ENCODE data around the gene GSK3B. TPM values are rescaled to one million over a fixed set of nuclear protein-coding genes. Genes with fewer than 3 reads are reported as not detected.

The GSK3B gene
- total RNA-seq, 1 donor from 2014 or later = 20.6 TPM

DNA sequence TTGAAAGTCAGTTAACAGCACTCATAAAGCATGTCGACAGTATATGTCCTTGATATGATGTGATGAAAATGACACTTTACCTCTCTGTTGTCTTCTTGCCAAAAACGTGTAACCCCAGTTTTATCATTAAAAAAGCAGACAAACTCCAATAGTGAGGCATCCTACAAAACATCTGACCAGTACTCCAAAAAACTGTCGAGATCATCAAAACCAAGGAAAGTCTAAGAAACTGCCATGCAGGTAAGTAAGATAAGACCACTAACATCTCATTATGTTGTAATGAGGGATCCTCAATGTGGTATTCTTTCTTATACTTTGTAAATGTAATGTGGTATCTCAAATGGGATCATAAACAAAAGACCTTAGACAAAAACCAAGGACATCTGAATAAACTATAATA is 160.0 kb downstream of the GSK3B start:
- Histone ChIP-seq H3K9me3 (no peaks in the 10 kb centered on the region), H3K4me3 (no peak overlapping the region), H3K36me3 (no peaks in the 10 kb centered on the region), H3K27me3 (no peaks in the 10 kb centered on the region), H3K4me1 (no peaks in the 10 kb centered on the region), H3K27ac (no peak overlapping the region)
- DNase-seq (ENCODE audit: extremely low spot score in 2 of 2) = no peak
- TF ChIP-seq POLR2AphosphoS5 (IDR thresholded peaks at IDR 0.05; ENCODE audit: insufficient read depth in 1 of 2, low read depth in 1 of 2) (no peak), POLR2A (IDR thresholded peaks at IDR 0.05) (no peak)
- TF ChIP-seq, protein P1, sequence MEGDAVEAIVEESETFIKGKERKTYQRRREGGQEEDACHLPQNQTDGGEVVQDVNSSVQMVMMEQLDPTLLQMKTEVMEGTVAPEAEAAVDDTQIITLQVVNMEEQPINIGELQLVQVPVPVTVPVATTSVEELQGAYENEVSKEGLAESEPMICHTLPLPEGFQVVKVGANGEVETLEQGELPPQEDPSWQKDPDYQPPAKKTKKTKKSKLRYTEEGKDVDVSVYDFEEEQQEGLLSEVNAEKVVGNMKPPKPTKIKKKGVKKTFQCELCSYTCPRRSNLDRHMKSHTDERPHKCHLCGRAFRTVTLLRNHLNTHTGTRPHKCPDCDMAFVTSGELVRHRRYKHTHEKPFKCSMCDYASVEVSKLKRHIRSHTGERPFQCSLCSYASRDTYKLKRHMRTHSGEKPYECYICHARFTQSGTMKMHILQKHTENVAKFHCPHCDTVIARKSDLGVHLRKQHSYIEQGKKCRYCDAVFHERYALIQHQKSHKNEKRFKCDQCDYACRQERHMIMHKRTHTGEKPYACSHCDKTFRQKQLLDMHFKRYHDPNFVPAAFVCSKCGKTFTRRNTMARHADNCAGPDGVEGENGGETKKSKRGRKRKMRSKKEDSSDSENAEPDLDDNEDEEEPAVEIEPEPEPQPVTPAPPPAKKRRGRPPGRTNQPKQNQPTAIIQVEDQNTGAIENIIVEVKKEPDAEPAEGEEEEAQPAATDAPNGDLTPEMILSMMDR (IDR thresholded peaks at IDR 0.05) = no peak
- intact Hi-C loops (cut with DNase I) = no loop called here

DNA sequence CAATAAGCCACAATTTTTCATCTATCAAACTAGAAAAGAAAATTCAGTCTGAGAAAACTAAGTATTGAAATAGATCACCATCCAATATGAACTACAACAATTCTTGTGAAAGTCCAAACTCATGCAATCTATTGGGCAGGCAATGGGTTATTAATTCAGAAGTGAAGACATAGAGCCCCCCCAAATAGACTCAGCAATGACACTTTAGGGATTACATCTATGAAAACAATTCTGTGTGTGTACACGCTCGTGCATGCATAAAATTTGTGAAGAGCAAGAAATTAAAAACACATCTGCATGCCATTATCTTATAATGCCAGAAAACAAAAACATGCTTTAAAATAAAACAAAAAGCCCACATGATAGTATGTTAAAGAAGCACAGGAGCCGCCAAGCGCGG is 161.0 kb downstream of the GSK3B start:
- no peaks in the 10 kb centered on the region for H3K36me3 ChIP-seq
- no peak overlapping the region for H3K27ac ChIP-seq
- no peaks in the 10 kb centered on the region for H3K27me3 ChIP-seq
- TF ChIP-seq, protein P1 (IDR thresholded peaks at IDR 0.05) = no peak
- TF ChIP-seq POLR2A (IDR thresholded peaks at IDR 0.05) = no peak
- no peak for TF ChIP-seq POLR2AphosphoS5 (IDR thresholded peaks at IDR 0.05; ENCODE audit: insufficient read depth in 1 of 2, low read depth in 1 of 2)
- no peaks in the 10 kb centered on the region for H3K4me1 ChIP-seq
- DNase-seq (ENCODE audit: extremely low spot score in 2 of 2) = no peak
- H3K9me3 ChIP-seq = no peaks in the 10 kb centered on the region
- H3K4me3 ChIP-seq = no peak overlapping the region
- intact Hi-C loops (cut with DNase I) = no loop called here

DNA sequence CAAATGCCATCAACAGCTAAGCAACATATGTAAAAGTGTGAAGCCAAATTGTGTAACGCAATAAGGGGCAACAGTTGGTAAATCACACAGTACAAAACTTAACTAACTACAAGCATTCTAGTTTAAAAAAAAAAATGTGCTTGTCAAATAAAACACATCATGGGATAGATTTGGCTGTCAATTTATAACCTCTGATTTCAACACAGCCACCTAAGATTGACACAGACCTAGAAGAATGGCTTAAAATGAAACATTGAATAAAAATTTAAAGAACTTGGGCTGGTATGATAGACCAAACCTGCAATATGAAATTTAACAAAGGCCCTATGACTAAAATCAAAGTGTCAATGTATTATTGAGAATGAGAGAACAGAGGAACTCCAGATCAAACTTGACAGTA is 164.0 kb downstream of the GSK3B start:
- Histone ChIP-seq H3K36me3 (no peaks in the 10 kb centered on the region), H3K4me1 (no peaks in the 10 kb centered on the region), H3K27ac (no peak overlapping the region), H3K9me3 (no peaks in the 10 kb centered on the region), H3K4me3 (no peak overlapping the region), H3K27me3 (no peaks in the 10 kb centered on the region)
- intact Hi-C loops (cut with DNase I) = no loop called here
- DNase-seq (ENCODE audit: extremely low spot score in 2 of 2) = no peak
- TF ChIP-seq, protein P1 (IDR thresholded peaks at IDR 0.05) = no peak
- no peak for TF ChIP-seq POLR2AphosphoS5 (IDR thresholded peaks at IDR 0.05; ENCODE audit: insufficient read depth in 1 of 2, low read depth in 1 of 2)
- no peak for TF ChIP-seq POLR2A (IDR thresholded peaks at IDR 0.05)

DNA sequence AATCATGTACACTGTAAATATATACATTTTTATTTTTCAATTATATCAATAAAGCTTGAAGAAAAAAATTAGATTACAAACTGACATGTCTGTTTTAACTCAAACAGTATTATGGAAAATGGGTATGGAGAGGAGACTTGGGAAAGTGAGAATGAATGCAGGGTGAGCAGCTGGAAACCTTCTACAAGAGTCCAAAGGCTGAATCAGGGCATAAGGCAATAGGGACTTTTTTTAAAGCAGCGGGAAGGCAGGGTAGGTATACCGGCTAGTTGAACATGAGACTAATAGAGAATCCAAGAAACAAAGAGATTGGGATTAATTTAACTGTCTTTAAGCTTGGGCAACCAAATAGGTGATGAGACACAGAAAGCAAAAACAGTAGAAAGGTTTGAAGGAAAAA is 167.1 kb downstream of the GSK3B start:
- no peak for DNase-seq (ENCODE audit: extremely low spot score in 2 of 2)
- Histone ChIP-seq H3K4me1 (no peaks in the 10 kb centered on the region), H3K36me3 (no peaks in the 10 kb centered on the region), H3K27me3 (no peaks in the 10 kb centered on the region), H3K4me3 (no peak overlapping the region), H3K9me3 (no peaks in the 10 kb centered on the region), H3K27ac (no peak overlapping the region)
- intact Hi-C loops (cut with DNase I) = no loop called here
- TF ChIP-seq, protein P1 (IDR thresholded peaks at IDR 0.05) = no peak
- TF ChIP-seq POLR2A (IDR thresholded peaks at IDR 0.05) (no peak), POLR2AphosphoS5 (IDR thresholded peaks at IDR 0.05; ENCODE audit: insufficient read depth in 1 of 2, low read depth in 1 of 2) (no peak)

DNA sequence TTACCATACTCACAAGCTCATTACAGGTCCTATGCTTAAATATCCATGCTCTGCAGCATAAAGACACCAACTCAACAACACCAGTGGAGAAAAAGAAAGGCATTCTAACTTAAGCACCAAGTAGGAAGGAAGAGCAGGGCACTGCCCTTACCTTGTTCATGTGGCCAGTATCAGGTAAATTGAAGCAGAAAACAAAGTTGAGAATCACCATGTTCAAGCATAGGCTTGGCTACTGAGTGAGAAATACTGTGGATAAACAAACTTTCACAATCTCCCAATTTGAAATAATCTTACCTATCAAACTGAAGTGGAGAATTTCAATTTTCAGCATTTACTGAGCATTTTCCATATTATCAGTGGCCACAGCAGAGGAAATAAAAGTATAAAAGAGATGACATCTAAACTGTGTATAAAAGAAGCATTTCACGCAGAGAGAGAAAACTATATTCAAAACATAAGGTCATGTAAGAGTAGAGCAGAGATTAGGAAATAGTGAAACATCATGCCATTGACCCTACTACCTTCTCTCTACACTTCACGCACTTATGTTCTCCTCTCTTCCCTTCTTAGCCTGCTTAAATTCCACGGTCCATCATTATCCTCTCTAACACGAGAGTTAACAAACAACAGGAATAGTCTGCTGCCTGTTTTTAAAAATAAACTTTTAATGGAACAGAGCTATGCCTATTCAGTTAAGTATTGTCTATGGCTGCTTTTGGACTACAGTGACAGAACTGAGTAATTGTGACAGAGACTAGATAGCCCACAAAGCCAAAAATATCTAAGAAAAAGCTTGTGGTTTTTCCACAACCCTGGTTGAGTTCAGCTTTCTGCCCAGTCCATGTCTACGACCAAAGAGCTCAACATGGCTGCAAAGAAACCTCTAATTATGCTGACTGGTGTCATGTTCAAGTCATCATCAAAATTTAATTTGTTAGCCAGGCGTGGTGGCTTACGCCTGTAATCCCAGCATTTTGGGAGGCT is 169.8 kb downstream of the GSK3B start:
- TF ChIP-seq POLR2AphosphoS5 (IDR thresholded peaks at IDR 0.05; ENCODE audit: insufficient read depth in 1 of 2, low read depth in 1 of 2) (no peak), POLR2A (IDR thresholded peaks at IDR 0.05) (no peak)
- TF ChIP-seq, protein P1 (IDR thresholded peaks at IDR 0.05) = no peak
- Histone ChIP-seq H3K4me1 (no peaks in the 10 kb centered on the region), H3K9me3 (no peaks in the 10 kb centered on the region), H3K36me3 (peaks cover 0 to 7% of the 10 kb centered on the region in 2 donors), H3K27me3 (no peaks in the 10 kb centered on the region), H3K4me3 (no peak overlapping the region), H3K27ac (no peak overlapping the region)
- intact Hi-C loops (cut with DNase I) = no loop called here
- no peak for DNase-seq (ENCODE audit: extremely low spot score in 2 of 2)

All from vagina (tissue), 2 donors.